GM23248 (cell line): Measurements from ENCODE around the gene MATN3. TPM values are rescaled to one million over a fixed set of nuclear protein-coding genes. Genes with fewer than 3 reads are reported as not detected.

Experiments
- DNase-seq: peaks from one replicate; pipeline ENCODE4 v3.0.0-alpha.2; 2015
- H2AFZ ChIP-seq: fragments of 200-600 bp; sonication (generic); 2 replicates; pipeline ENCODE4 v1.6.1; 2016; ENCODE audit warnings: antibody characterized with exemption
- H3F3A ChIP-seq: fragments of 200-600 bp; sonication (generic); 2 replicates; pipeline ENCODE4 v1.6.1; 2016; ENCODE audit warnings: mild to moderate bottlenecking, antibody characterized with exemption, mixed run types; ENCODE audit not compliant: insufficient read depth
- H3K27ac ChIP-seq: fragments of 200-600 bp; sonication (generic); 2 replicates; pipeline ENCODE4 v1.5.1; 2016; ENCODE audit warnings: mild to moderate bottlenecking
- H3K27me3 ChIP-seq: fragments of 200-600 bp; sonication (generic); replicated peaks from 2 replicates; pipeline ENCODE4 v1.6.1; 2016; ENCODE audit warnings: mild to moderate bottlenecking; ENCODE audit not compliant: insufficient read depth
- H3K36me3 ChIP-seq: fragments of 200-600 bp; sonication (generic); 2 replicates; pipeline ENCODE4 v1.6.1; 2016; ENCODE audit warnings: low read depth, mild to moderate bottlenecking
- H3K4me1 ChIP-seq: fragments of 200-600 bp; sonication (generic); 2 replicates; pipeline ENCODE4 v1.6.1; 2016; ENCODE audit warnings: mild to moderate bottlenecking; ENCODE audit not compliant: insufficient read depth
- H3K4me2 ChIP-seq: fragments of 200-600 bp; sonication (generic); one replicate; pipeline ENCODE4 v1.6.1; 2016; ENCODE audit warnings: mild to moderate bottlenecking; ENCODE audit not compliant: unreplicated experiment
- H3K4me3 ChIP-seq: fragments of 200-600 bp; sonication (generic); 2 replicates; pipeline ENCODE4 v1.5.1; 2016; ENCODE audit warnings: mild to moderate bottlenecking
- H3K79me2 ChIP-seq: fragments of 200-600 bp; sonication (generic); 2 replicates; pipeline ENCODE4 v1.6.1; 2016; ENCODE audit warnings: mild to moderate bottlenecking; ENCODE audit not compliant: insufficient read depth
- H3K9ac ChIP-seq: fragments of 200-600 bp; sonication (generic); 2 replicates; pipeline ENCODE4 v1.6.1; 2016; ENCODE audit warnings: mild to moderate bottlenecking
- H3K9me2 ChIP-seq: fragments of 200-600 bp; sonication (generic); 2 replicates; pipeline ENCODE4 v1.6.1; 2016; ENCODE audit warnings: mixed run types, mild to moderate bottlenecking, moderate library complexity; ENCODE audit not compliant: insufficient read depth
- H3K9me3 ChIP-seq: fragments of 200-600 bp; sonication (generic); one replicate; pipeline ENCODE4 v1.6.1; 2017; ENCODE audit warnings: low read depth
- H4K20me1 ChIP-seq: fragments of 200-600 bp; sonication (generic); 2 replicates; pipeline ENCODE4 v1.6.0; 2016; ENCODE audit not compliant: insufficient read depth
- EZH2 ChIP-seq: fragments of 200-600 bp; sonication (generic); IDR thresholded peaks from 2 replicates; pipeline ENCODE4 v1.6.1; 2018; ENCODE audit warnings: antibody characterized with exemption, mild to moderate bottlenecking; ENCODE audit not compliant: insufficient read depth, poor library complexity, severe bottlenecking
- EZH2phosphoT487 ChIP-seq: fragments of 200-600 bp; sonication (generic); IDR thresholded peaks from 2 replicates; pipeline ENCODE4 v1.6.1; 2018; ENCODE audit warnings: antibody characterized with exemption, moderate library complexity, mild to moderate bottlenecking, low read depth; ENCODE audit not compliant: insufficient read depth
- WGBS, 2 experiments: methylation state at CpG; one replicate each; pipeline ENCODE4 v1.1.6; 2015 to 2017; ENCODE audit warnings: low lambda C conversion rate in 2 of 2, low coverage in 1 of 2; ENCODE audit errors: missing lambda C conversion rate in 2 of 2; 5-methylcytosine and 5-hydroxymethylcytosine counted together
- in situ Hi-C: fragments of 300-500 bp; cut with MboI; formaldehyde crosslinking; loops from 2 replicates; pipeline ENCODE4 v1.15.0; 2020
- polyA plus RNA-seq: library from polyadenylated mRNA; unstranded; fragments of >200 nt; fragmentation: Nextera tagmentation; extraction: Ambion mirVana; gene quantifications from 2 replicates; pipeline ENCODE4 v1.2.1, GENCODE V29; 2016
- total RNA-seq: library from RNA; depleted of rRNA; stranded (reverse); fragments of >200 nt; shearing (Covaris generic); gene quantifications from 2 replicates; pipeline ENCODE4 v1.2.3, GENCODE V29; 2014

The MATN3 gene
- total and polyA plus RNA-seq, 2 experiments from 2014 or later = 0.54 to 2.0 TPM

GRCh38 chr2:20034821-20035220 is 22.4 kb upstream of the MATN3 start:
- Histone ChIP-seq H3F3A (peaks cover 25% of the 10 kb centered on the region; the same call in 1 of the 2 replicates), H3K4me1 (no peaks in the 10 kb centered on the region), H3K9ac (no peak overlapping the region), H3K27me3 (no peaks in the 10 kb centered on the region), H3K27ac (no peak overlapping the region), H3K4me3 (no peak overlapping the region), H2AFZ (no peak overlapping the region), H3K9me2 (no peaks in the 10 kb centered on the region), H4K20me1 (peaks cover 4% of the 10 kb centered on the region; the same call in 1 of the 2 replicates), H3K9me3 (no peaks in the 10 kb centered on the region), H3K79me2 (peaks cover 100% of the 10 kb centered on the region), H3K36me3 (peaks cover 87% of the 10 kb centered on the region), H3K4me2 (no peak overlapping the region)
- 44 to 62% methylated on average over 2 of the region's 2 CpGs for WGBS, 2 experiments
- no peak for DNase-seq
- no peak for TF ChIP-seq EZH2
- TF ChIP-seq EZH2phosphoT487 = no peak
- in situ Hi-C loops = no loop called here

DNA sequence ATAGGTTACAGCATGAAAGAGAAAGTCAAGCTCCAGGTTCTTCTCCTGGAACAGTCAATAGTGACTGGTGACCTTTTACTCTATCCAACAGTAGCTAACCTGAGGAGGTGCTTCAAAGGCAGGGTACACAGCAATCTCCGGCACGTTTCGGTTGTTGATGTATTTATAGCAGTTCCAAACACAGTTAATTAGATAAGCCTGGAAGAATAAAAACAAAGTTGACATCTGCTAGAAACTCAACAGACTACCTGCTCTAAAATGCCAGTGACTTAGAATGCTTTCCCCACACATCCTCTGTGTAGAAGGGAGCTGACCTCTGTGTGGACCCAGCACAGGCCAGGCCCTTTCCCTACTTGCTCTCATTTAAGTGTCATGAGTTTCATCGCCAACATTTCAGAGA is 21.8 kb upstream of the MATN3 start:
- Histone ChIP-seq H4K20me1 (peaks cover 4% of the 10 kb centered on the region; the same call in 1 of the 2 replicates), H3K27ac (no peak overlapping the region), H3K4me1 (no peaks in the 10 kb centered on the region), H3K9ac (no peak overlapping the region), H2AFZ (no peak overlapping the region), H3K4me3 (no peak overlapping the region), H3K79me2 (peaks cover 100% of the 10 kb centered on the region), H3K27me3 (no peaks in the 10 kb centered on the region), H3K9me3 (no peaks in the 10 kb centered on the region), H3K9me2 (no peaks in the 10 kb centered on the region), H3K36me3 (peaks cover 93% of the 10 kb centered on the region), H3F3A (peaks cover 29% of the 10 kb centered on the region; the same call in 1 of the 2 replicates), H3K4me2 (no peak overlapping the region)
- WGBS, 2 experiments = 78 to 89% methylated on average over 4 of the region's 4 CpGs
- DNase-seq = no peak
- TF ChIP-seq EZH2 = no peak
- no peak for TF ChIP-seq EZH2phosphoT487
- in situ Hi-C loops = no loop called here

- 84 to 89% methylated on average over 3 of the region's 3 CpGs for WGBS, 2 experiments
- in situ Hi-C loops = no loop called here
- Histone ChIP-seq H3F3A (peaks cover 30% of the 10 kb centered on the region; the same call in 1 of the 2 replicates), H3K4me3 (no peak overlapping the region), H3K9me2 (no peaks in the 10 kb centered on the region), H3K9me3 (no peaks in the 10 kb centered on the region), H3K4me2 (no peak overlapping the region), H3K4me1 (no peaks in the 10 kb centered on the region), H4K20me1 (peaks cover 4% of the 10 kb centered on the region; the same call in 1 of the 2 replicates), H3K27ac (no peak overlapping the region), H3K27me3 (no peaks in the 10 kb centered on the region), H3K79me2 (peaks cover 100% of the 10 kb centered on the region), H3K36me3 (peaks cover 95% of the 10 kb centered on the region), H3K9ac (no peak overlapping the region), H2AFZ (no peak overlapping the region)
- no peak for DNase-seq
- TF ChIP-seq EZH2phosphoT487 = no peak
- no peak for TF ChIP-seq EZH2
These were observed 20.9 kb upstream of the MATN3 start for GRCh38 chr2:20033322-20033721.

- Histone ChIP-seq H3K27me3 (no peaks in the 10 kb centered on the region), H3K27ac (no peak overlapping the region), H3K4me1 (peaks cover 14% of the 10 kb centered on the region), H3F3A (peaks cover 42% of the 10 kb centered on the region; the same call in 1 of the 2 replicates), H3K9ac (no peak overlapping the region), H3K4me3 (no peak overlapping the region), H2AFZ (no peak overlapping the region), H3K79me2 (peaks cover 70% of the 10 kb centered on the region), H3K9me2 (no peaks in the 10 kb centered on the region), H4K20me1 (peaks cover 4% of the 10 kb centered on the region; the same call in 1 of the 2 replicates), H3K36me3 (peaks cover 77% of the 10 kb centered on the region), H3K9me3 (no peaks in the 10 kb centered on the region), H3K4me2 (no peak overlapping the region)
- WGBS, 2 experiments = 86 to 88% methylated on average over 6 of the region's 6 CpGs
- TF ChIP-seq EZH2 (no peak), EZH2phosphoT487 (no peak)
- in situ Hi-C loops = no loop called here
- no peak for DNase-seq
These were observed 17.8 kb upstream of the MATN3 start for GRCh38 chr2:20030224-20030623.
